GM13977 (cell line): ENCODE results near the gene RIT1.

Experiments used
- DNase-seq: peaks from one replicate; pipeline ENCODE4 v3.0.0; 2012; ENCODE audit warnings: low spot score
- CTCF ChIP-seq: IDR thresholded peaks from 2 replicates; pipeline ENCODE4 v1.5.1; 2012; ENCODE audit warnings: mild to moderate bottlenecking, control low read depth; ENCODE audit not compliant: insufficient read depth; ENCODE audit errors: extremely low read depth, missing control alignments
- in situ Hi-C: fragments of 300-500 bp; cut with MboI; formaldehyde crosslinking; loops from one replicate; pipeline ENCODE4 v1.12.0; 2022; ENCODE audit warnings: low sequenced_read_pairs, low pct_unique_long_range_greater_than_20kb, mixed read lengths, inconsistent platforms; ENCODE audit not compliant: unreplicated experiment

The RIT1 gene

DNA sequence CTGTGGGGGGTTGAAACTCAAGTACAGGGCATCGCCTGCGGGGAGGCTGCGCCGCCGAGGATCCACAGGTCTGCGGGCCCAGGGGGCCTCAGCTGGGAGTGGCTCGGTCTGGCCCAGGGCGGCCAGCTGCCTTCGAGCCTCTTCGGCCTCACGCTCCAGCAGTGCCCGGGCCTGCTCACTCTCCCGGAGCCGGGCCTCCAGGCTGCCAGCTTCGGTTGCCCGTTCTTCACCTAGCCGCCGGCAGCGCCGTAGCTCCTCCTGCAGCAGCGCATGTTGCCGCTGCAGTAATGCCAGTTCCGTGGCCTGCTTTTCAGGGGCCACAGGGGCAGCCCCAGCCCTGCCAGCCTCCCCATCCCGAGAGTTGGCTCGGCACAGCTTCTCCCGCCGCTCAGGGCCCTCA is 39.7 kb upstream of the RIT1 start:
- DNase-seq, result no peak
- in situ Hi-C loops, result no loop called here
- TF ChIP-seq CTCF, result no peak

DNA sequence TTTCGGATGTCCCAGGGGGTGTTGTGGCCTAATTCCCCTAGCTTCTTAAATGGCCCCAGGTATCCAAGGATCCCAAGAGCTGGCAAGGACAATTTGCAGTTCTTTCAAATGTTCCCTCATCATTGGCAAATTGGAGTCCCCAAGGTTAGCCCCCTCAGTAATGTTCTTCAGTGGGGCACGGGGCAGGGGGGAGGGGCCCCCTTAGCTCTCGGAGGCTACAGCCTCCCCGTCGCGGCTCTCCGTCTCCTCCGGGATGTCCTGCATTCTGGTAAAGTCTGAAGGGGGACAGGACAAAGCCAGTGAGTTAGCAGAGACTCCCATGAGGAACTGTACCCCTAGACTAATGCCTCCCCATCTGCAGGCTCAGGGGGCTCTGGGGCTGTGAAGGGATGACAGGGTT is 36.6 kb upstream of the RIT1 start:
- no peak for DNase-seq
- in situ Hi-C loops, result no loop called here
- TF ChIP-seq CTCF, result no peak

DNA sequence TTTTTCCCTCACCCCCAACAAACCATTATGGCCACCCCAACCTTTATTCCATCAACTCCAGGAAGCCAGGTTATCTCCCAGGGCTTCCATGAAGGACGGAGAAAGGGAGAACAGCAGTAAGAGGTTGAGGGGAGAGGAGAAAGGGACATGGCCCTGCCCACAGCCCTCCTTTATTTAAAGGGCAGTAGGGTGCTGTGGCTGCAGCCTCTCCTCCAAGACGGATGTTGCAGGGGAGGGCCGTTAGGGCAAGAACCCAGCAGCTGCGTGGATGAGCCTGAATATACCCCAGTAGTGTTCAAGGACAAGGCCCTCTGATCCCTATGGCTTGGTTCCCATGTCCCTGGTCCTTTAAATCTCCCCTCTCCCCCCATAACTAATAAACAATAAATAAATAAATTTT is 36.1 kb upstream of the RIT1 start:
- peak; percentile 28 for DNase-seq
- in situ Hi-C loops, result no loop called here

GRCh38 chr1:155946633-155947219 is 35.6 kb upstream of the RIT1 start:
- TF ChIP-seq CTCF, result no peak
- in situ Hi-C loops, result no loop called here
- DNase-seq, result peak; percentile 31

More for the DNA sequence above, 36.1 kb upstream of the RIT1 start:
- TF ChIP-seq CTCF, result no peak

DNA sequence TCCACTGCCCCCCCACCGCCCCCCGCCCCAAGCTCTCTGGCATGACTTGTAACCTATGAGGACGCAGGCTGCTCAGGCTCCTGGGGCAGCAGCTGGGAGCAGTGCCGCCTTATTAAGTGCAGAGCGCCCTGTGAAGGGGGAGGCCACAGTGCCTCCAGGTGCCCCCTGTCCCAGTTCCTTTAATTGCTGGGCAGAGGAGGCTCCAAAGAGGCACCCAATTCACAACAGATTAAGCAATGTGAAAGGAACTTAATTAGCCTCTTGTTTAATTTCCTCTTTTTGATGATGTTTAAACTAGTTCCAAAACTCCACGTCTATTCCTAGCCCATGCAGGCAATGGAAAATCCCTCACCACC is 33.3 kb upstream of the RIT1 start:
- in situ Hi-C loops, result no loop called here
- no peak for TF ChIP-seq CTCF
- DNase-seq, result no peak

DNA sequence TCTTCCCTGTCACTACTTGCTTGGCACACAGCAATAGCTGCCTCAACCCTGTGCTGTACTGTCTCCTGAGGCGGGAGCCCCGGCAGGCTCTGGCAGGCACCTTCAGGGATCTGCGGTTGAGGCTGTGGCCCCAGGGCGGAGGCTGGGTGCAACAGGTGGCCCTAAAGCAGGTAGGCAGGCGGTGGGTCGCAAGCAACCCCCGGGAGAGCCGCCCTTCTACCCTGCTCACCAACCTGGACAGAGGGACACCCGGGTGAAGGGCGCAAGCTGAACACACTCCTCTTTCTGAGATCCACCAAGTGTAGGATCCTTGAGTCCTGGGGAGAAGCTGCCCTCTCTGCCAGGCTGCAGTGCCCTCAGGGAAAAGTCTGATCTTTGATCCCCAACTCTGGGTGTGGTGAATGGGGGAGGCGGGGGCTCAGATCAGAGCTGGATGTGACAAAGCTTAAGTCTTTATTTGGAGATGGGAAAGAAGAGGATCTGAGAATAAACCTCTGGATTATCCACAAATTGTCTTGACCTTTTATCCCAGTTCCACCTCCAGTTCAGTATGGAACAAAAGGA is 31.5 kb upstream of the RIT1 start:
- in situ Hi-C loops, result no loop called here
- DNase-seq, result no peak
- no peak for TF ChIP-seq CTCF
